SU-DHL-6 (cell line): ENCODE data around the gene TOR2A.

Experiments
- H2AFZ ChIP-seq: fragments of 200-600 bp; sonication (generic); 2 replicates; pipeline ENCODE4 v1.6.1; 2014; ENCODE audit warnings: low read depth, mild to moderate bottlenecking, moderate library complexity, mixed read lengths, antibody characterized with exemption, low read length; ENCODE audit not compliant: severe bottlenecking
- H3F3A ChIP-seq: fragments of 200-600 bp; shearing (Covaris generic); 2 replicates; pipeline ENCODE4 v1.6.0; 2016; ENCODE audit warnings: antibody characterized with exemption, mild to moderate bottlenecking; ENCODE audit not compliant: insufficient read depth
- H3K27ac ChIP-seq: fragments of 200-600 bp; sonication (generic); 2 replicates; pipeline ENCODE4 v1.5.1; 2016; ENCODE audit warnings: low read depth, mild to moderate bottlenecking, low read length, moderate library complexity, mixed read lengths
- H3K27me3 ChIP-seq: fragments of 200-600 bp; sonication (generic), shearing (Covaris generic); 2 replicates; pipeline ENCODE4 v1.6.0; 2014; ENCODE audit warnings: mild to moderate bottlenecking, low read length
- H3K36me3 ChIP-seq: fragments of 200-600 bp; sonication (generic); 2 replicates; pipeline ENCODE4 v1.6.1; 2014; ENCODE audit warnings: mild to moderate bottlenecking, low read length, mixed read lengths
- H3K4me2 ChIP-seq: fragments of 300-600, 200-600 bp; shearing (Covaris generic), sonication (generic); 2 replicates; pipeline ENCODE4 v1.6.0; 2014; ENCODE audit warnings: low read length, low read depth, mild to moderate bottlenecking; ENCODE audit not compliant: poor library complexity, severe bottlenecking
- H3K4me3 ChIP-seq: fragments of 200-600 bp; sonication (generic); 2 replicates; pipeline ENCODE4 v1.5.1; 2014; ENCODE audit warnings: antibody characterized with exemption, low read length, mild to moderate bottlenecking, mixed read lengths; ENCODE audit not compliant: insufficient read depth, poor library complexity, severe bottlenecking
- H3K79me2 ChIP-seq: fragments of 200-600 bp; sonication (generic); 2 replicates; pipeline ENCODE4 v1.6.1; 2014; ENCODE audit warnings: mild to moderate bottlenecking, low read length, moderate library complexity; ENCODE audit not compliant: insufficient read depth
- H3K9ac ChIP-seq: fragments of 200-600 bp; sonication (generic); 2 replicates; pipeline ENCODE4 v1.7.0; 2014; ENCODE audit warnings: mild to moderate bottlenecking, low read length
- H3K9me2 ChIP-seq: fragments of 200-600 bp; sonication (generic); replicated peaks from 2 replicates; pipeline ENCODE4 v1.6.1; 2014; ENCODE audit warnings: low read length; ENCODE audit not compliant: insufficient read depth
- H3K9me3 ChIP-seq: fragments of 200-600 bp; sonication (generic); 2 replicates; pipeline ENCODE4 v1.6.1; 2014; ENCODE audit warnings: low read length, mixed read lengths; ENCODE audit not compliant: insufficient read depth
- H4K20me1 ChIP-seq: fragments of 200-600 bp; sonication (generic); 2 replicates; pipeline ENCODE4 v1.6.1; 2014; ENCODE audit warnings: low read depth, mild to moderate bottlenecking, antibody characterized with exemption, low read length, moderate library complexity, mixed read lengths
- CTCF ChIP-seq: fragments of 200-600 bp; sonication (generic); IDR thresholded peaks from one replicate; pipeline ENCODE4 v1.5.1; 2017; ENCODE audit warnings: antibody characterized with exemption, mild to moderate bottlenecking, low read length, moderate library complexity; ENCODE audit not compliant: insufficient read depth, poor library complexity, severe bottlenecking
- EZH2phosphoT487 ChIP-seq: fragments of 200-600 bp; sonication (generic), shearing (Covaris generic); conservative IDR thresholded peaks from 2 replicates; pipeline ENCODE4 v1.6.1; 2018; ENCODE audit warnings: mild to moderate bottlenecking, antibody characterized with exemption, low read length, moderate library complexity, mixed read lengths

Gene TOR2A

GRCh38 chr9:127780126-127780885, 45.2 kb upstream of the TOR2A start:
- TF ChIP-seq EZH2phosphoT487 = no peak
- TF ChIP-seq CTCF = no peak
- H3K36me3 ChIP-seq = no peaks in the 10 kb centered on the region
- H3K79me2 ChIP-seq = peaks cover 13% of the 10 kb centered on the region
- peak overlapping the region; percentile 96 for H3K27ac ChIP-seq
- no peaks in the 10 kb centered on the region for H4K20me1 ChIP-seq
- no peaks in the 10 kb centered on the region for H3K9me3 ChIP-seq
- no peak overlapping the region for H2AFZ ChIP-seq
- no peak overlapping the region for H3K4me3 ChIP-seq
- no peaks in the 10 kb centered on the region for H3K27me3 ChIP-seq
- H3K9ac ChIP-seq = no peak overlapping the region
- H3F3A ChIP-seq = peaks cover 48% of the 10 kb centered on the region
- no peak overlapping the region for H3K4me2 ChIP-seq
- H3K9me2 ChIP-seq = no peaks in the 10 kb centered on the region

GRCh38 chr9:127779136-127779981, 44.3 kb upstream of the TOR2A start:
- H3K9me2 ChIP-seq = no peaks in the 10 kb centered on the region
- no peak overlapping the region for H2AFZ ChIP-seq
- no peaks in the 10 kb centered on the region for H4K20me1 ChIP-seq
- H3K36me3 ChIP-seq = no peaks in the 10 kb centered on the region
- H3K4me2 ChIP-seq = peak overlapping the region; percentile 90
- peak overlapping the region; percentile 80 for H3K4me3 ChIP-seq
- peaks cover 13% of the 10 kb centered on the region for H3K79me2 ChIP-seq
- H3K9me3 ChIP-seq = no peaks in the 10 kb centered on the region
- H3K27ac ChIP-seq = peak overlapping the region; percentile 96
- peaks cover 48% of the 10 kb centered on the region for H3F3A ChIP-seq
- no peaks in the 10 kb centered on the region for H3K27me3 ChIP-seq
- H3K9ac ChIP-seq = peak overlapping the region; percentile 89
- TF ChIP-seq CTCF (no peak), EZH2phosphoT487 (no peak)

GRCh38 chr9:127778280-127779135, 43.4 kb upstream of the TOR2A start, which contains the start of gene SH2D3C:
TSS of gene SH2D3C (minus strand) at chr9:127778666. CDS start at chr9:127778627, 39 bp downstream.
- no peak for TF ChIP-seq EZH2phosphoT487
- TF ChIP-seq CTCF = no peak
- Histone ChIP-seq H4K20me1 (no peaks in the 10 kb centered on the region), H3K27me3 (no peaks in the 10 kb centered on the region), H3K36me3 (no peaks in the 10 kb centered on the region), H3K4me3 (peak within 1 kb of the TSS; percentile 80), H3K79me2 (peaks cover 13% of the 10 kb centered on the region), H3K27ac (peak within 1 kb of the TSS; percentile 96), H3K9me3 (no peaks in the 10 kb centered on the region), H3F3A (peaks cover 46% of the 10 kb centered on the region), H3K9me2 (no peaks in the 10 kb centered on the region), H2AFZ (no peak within 1 kb of the TSS), H3K9ac (peak within 1 kb of the TSS; percentile 89), H3K4me2 (peak within 1 kb of the TSS; percentile 90)
